ENCODE measurements around the gene TTC7B. TPM values are rescaled to one million over a fixed set of nuclear protein-coding genes. Genes with fewer than 3 reads are reported as not detected.
A peak's percentile ranks its signal among the peaks of the same experiment; 100 is the strongest.

TTC7B gene
- total RNA-seq, 4 donors from 2014 or later = 0.18 to 53.6 (median 11.2) TPM

- DNase-seq = no peak
- H3K27me3 ChIP-seq = no peaks in the 10 kb centered on the region
- no peaks in the 10 kb centered on the region for H3K4me1 ChIP-seq
- H3K4me3 ChIP-seq = no peak overlapping the region
- TF ChIP-seq, protein P1, sequence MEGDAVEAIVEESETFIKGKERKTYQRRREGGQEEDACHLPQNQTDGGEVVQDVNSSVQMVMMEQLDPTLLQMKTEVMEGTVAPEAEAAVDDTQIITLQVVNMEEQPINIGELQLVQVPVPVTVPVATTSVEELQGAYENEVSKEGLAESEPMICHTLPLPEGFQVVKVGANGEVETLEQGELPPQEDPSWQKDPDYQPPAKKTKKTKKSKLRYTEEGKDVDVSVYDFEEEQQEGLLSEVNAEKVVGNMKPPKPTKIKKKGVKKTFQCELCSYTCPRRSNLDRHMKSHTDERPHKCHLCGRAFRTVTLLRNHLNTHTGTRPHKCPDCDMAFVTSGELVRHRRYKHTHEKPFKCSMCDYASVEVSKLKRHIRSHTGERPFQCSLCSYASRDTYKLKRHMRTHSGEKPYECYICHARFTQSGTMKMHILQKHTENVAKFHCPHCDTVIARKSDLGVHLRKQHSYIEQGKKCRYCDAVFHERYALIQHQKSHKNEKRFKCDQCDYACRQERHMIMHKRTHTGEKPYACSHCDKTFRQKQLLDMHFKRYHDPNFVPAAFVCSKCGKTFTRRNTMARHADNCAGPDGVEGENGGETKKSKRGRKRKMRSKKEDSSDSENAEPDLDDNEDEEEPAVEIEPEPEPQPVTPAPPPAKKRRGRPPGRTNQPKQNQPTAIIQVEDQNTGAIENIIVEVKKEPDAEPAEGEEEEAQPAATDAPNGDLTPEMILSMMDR (IDR thresholded peaks at IDR 0.05) = no peak
- TF ChIP-seq POLR2A (IDR thresholded peaks at IDR 0.05) = no peak
- no peaks in the 10 kb centered on the region for H3K36me3 ChIP-seq
- no peak overlapping the region for H3K27ac ChIP-seq
- no peaks in the 10 kb centered on the region for H3K9me3 ChIP-seq
These were observed 176.6 kb downstream of the TTC7B start for GRCh38 chr14:90639641-90640040.

- H3K9me3 ChIP-seq = no peaks in the 10 kb centered on the region
- no peaks in the 10 kb centered on the region for H3K27me3 ChIP-seq
- no peak overlapping the region for H3K4me3 ChIP-seq
- H3K4me1 ChIP-seq = peaks cover 0 to 7% (median 0%) of the 10 kb centered on the region in 4 donors
- no peaks in the 10 kb centered on the region for H3K36me3 ChIP-seq
- no peak overlapping the region for H3K27ac ChIP-seq
- TF ChIP-seq, protein P1 (IDR thresholded peaks at IDR 0.05) = no peak
- TF ChIP-seq POLR2A (IDR thresholded peaks at IDR 0.05) = no peak
- no peak for DNase-seq
These were observed 183.4 kb downstream of the TTC7B start for GRCh38 chr14:90632871-90633270.

DNA sequence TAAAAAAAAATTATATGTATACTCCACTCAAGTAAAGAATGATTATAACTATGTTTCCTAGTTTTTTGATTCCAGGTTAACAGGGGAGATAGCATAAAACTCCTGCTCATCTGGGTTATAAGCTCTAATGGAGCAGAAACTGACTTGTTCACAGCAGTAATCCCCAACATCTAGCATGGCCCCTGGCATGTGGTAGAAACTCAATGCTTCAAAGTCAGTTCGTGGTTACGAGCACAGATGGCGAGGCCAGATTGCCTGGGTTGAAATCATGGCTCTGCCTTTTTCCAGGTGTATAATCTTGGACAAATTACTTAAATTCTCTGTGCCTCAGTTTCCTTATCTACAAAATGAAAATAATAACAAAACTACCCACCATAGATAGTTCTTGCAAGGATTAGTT lies 183.8 kb downstream of the TTC7B start:
- no peak overlapping the region for H3K27ac ChIP-seq
- peaks cover 0 to 7% (median 0%) of the 10 kb centered on the region in 4 donors for H3K4me1 ChIP-seq
- H3K9me3 ChIP-seq = no peaks in the 10 kb centered on the region
- DNase-seq = no peak
- TF ChIP-seq POLR2A (IDR thresholded peaks at IDR 0.05) = no peak
- TF ChIP-seq, protein P1 (IDR thresholded peaks at IDR 0.05) = no peak
- no peaks in the 10 kb centered on the region for H3K36me3 ChIP-seq
- H3K4me3 ChIP-seq = no peak overlapping the region
- H3K27me3 ChIP-seq = no peaks in the 10 kb centered on the region

DNA sequence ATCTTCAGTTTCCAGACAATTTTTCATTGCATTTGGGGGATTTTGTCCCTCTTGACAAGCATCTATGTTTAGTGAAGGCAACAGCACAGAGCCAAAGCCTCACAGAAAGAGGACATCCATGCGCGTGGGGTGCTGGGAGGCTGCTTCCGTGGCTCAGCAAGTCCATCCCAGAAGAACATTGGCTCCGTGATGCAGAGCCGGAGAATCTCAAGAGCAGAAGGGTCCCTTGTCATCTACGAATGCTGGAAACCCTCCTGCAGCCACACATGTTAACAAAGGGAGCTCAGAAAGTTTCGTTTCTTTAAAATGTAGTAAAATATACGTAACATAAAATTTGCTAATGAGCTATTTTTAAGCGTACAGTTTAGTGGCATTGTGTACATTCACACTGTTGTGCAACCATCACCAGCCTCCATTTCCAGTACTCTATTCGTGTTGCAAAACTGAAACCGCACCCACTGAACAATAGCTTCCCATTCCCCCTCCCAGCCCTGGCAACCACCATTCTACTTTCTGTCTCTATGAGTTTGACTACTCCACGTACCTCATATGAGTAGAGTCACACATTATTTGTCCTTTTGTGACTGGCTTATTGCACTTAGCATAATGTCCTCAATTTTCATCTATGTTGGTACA lies 185.9 kb downstream of the TTC7B start:
- H3K36me3 ChIP-seq = no peaks in the 10 kb centered on the region
- TF ChIP-seq POLR2A (IDR thresholded peaks at IDR 0.05) = no peak
- TF ChIP-seq, protein P1 (IDR thresholded peaks at IDR 0.05) = no peak
- no peak for DNase-seq
- peaks cover 0 to 7% (median 0%) of the 10 kb centered on the region in 4 donors for H3K4me1 ChIP-seq
- H3K27me3 ChIP-seq = no peaks in the 10 kb centered on the region
- no peaks in the 10 kb centered on the region for H3K9me3 ChIP-seq
- H3K27ac ChIP-seq = peak overlapping the region in 1 of 4 donors; percentile 28
- no peak overlapping the region for H3K4me3 ChIP-seq

DNA sequence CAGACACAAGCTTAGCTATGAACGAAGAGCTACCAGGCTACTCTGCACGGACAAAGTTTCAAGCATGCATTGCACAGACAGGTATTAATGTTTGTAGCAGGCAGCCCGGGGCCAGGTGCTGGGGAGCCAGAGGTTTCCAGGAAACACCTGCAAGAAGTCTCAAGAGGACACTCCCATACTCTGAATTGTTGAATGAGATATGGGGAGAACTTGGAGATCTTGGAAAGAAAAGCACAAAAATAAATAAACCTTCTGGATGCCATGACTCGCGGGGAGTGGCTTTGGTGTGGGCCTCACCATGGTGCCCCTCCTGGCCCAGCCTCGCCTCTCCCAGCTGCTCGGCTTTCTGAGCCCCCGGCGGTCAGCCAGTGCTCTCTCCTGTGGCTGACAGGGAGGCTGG lies 186.8 kb downstream of the TTC7B start:
- Histone ChIP-seq H3K36me3 (no peaks in the 10 kb centered on the region), H3K27me3 (no peaks in the 10 kb centered on the region), H3K4me1 (peaks cover 0 to 7% (median 0%) of the 10 kb centered on the region in 4 donors), H3K27ac (peak overlapping the region in 1 of 4 donors; percentile 28), H3K9me3 (no peaks in the 10 kb centered on the region), H3K4me3 (no peak overlapping the region)
- no peak for TF ChIP-seq POLR2A (IDR thresholded peaks at IDR 0.05)
- TF ChIP-seq, protein P1 (IDR thresholded peaks at IDR 0.05) = no peak
- no peak for DNase-seq

All from Peyer's patch (tissue), 4 donors.